HG02759 (cell line): ENCODE results near the gene IL17RD.
A peak's percentile ranks its signal among the peaks of the same experiment; 100 is the strongest.

ENCODE experiments used
- ATAC-seq: cut with Tn5 transposase; IDR thresholded peaks from one replicate; pipeline ENCODE4 v1.9.1; 2021; ENCODE audit warnings: mild to moderate bottlenecking, moderate library complexity; ENCODE audit not compliant: unreplicated experiment

The IL17RD gene

DNA sequence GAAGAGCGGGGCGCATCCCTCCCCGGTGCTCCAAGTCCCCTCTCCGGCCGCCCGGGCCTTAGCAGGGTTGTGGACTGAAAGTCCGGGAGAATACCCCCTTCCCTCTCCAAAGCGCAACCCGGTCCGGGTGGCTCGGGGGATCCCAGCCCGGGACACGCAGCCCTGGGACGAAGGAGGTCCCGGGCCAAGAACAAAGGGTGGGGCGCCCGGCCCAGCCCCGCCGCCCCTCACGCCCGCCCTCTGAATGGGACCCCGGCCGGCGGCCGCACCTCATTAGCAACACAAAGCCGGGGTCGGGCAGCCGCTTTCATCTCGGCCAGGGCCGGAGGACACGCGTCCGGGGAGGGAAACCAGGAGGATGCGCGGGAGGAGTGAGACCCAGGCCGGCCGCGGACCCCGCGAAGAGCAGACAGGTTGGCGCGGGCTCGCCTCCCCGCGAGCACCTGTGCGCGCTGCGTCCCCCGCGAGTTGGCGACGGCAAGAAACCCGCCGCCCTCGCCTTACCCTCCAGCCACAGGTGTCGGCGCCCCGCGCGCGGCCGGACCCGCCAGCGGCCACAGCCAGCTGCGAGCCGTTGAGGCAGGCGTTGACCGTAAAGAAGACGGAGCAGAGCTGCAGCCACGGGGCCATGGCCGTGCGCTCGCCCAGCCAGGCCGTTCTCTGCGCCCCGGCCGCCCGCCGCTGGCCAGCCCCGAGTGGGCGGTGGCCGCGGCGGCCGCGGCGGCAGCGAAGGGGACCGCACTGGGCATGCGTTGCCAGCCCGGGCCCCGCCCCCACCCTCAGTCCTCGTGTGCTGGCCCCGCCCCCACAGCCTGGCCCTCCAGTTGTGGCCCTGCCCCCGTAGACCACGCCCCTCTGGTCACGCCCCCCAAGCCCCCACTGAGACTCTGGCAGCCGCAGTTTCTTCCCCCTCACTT lies at the start of gene IL17RD:
Gene IL17RD (minus strand): TSS at position 697 of the 917 bp plus-strand sequence. CDS start 67 bp downstream, at position 630.
- ATAC-seq: no peak

DNA sequence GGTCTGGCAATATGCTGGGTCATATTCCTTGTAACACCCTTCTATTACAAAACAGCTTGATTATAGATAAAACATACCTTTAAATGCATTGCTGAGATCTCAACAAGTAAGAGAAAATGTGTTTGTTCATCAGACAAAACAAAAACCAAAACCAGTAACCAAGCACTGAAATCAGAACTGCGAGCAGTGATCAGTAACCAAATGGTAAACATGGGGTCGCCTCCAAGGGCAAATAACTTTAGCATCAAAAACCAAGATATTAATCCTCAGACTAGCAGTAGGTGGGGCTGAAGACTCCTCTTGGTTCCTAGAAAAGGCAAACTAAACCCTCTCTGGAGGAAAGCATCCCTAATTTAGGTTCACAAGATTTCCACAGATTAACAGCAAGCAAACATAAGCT lies 41.3 kb upstream of the IL17RD start:
- no peak for ATAC-seq

DNA sequence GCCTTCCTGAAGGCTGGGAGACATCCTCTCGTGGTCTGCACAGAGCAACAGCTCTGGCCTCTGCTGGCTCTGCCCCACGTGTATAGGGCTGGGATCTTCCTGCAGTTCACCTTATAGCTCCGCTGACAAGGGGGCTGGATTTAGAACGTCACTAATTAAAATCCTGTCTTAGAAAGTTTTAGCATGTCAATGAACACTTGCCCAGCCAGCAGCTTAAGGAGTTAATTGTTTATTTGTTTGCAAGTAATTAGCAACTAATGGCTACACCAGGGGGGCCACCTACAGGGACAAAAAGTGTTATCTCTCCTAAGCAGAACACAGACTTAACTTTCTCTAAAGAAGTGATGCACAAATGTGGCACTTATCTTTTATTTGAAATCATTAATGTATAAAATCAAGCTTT lies 34.7 kb upstream of the IL17RD start, which contains the start of gene HESX1:
Gene HESX1 (minus strand): TSS at position 84 of the 403 bp plus-strand sequence. CDS start 60 bp downstream, at position 24.
- ATAC-seq: no peak

DNA sequence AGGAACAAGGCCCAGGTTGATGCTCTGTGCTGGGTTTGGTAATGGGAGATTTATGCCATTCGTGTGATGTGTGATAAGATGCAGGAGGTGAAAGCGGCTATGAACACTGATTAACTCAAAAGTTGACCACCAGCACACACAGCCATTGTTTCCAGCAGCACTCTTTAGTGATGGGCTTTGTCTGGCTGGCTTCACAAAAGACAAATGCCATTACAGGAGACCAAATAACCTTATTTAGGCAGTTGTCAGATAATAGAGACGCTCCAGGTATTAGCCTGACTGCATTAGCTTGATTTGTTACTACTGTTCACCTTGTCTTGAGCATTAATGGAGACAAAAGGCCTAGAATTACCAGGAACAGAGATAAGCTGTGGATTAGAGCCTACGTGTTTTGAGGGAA lies 29.5 kb upstream of the IL17RD start:
- ATAC-seq: no peak

DNA sequence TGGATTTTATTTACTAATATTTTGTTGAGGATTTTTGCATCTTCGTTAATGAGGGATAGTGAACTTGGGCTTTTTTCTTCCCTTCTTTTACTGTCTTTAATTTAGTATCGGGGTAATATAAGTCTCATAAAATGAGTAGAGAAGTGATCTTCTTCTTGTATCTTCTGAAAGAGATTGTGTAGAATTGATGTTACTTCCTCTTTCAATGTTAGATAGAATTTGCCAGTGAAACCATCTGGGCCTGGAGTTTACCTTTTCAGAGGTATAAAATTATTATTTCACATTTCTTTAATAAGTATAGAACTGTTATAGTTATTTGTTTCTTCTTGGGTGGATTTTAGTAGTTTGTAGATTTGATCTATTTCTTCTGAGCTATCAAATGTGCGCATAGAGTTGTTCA lies 26.9 kb upstream of the IL17RD start:
- no peak for ATAC-seq

DNA sequence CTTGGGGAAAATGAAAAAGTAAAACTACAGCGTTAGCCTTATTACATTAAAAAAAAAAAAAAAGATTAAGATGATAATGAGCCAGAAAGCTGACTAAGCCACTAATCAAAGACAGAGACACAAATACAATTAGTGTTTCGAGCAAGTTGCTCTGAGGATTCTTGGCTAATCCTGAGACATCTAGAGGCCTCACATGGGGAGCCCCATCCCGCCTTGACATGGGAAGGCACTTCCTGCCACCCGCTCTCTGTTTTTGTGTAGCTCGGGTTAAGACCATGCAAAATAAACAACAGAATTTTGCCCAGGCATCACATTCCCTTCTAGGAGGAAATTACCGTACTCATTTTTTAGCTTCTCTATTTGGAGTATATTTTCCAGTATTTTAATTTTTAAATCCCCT lies 19.4 kb upstream of the IL17RD start:
- ATAC-seq: no peak

DNA sequence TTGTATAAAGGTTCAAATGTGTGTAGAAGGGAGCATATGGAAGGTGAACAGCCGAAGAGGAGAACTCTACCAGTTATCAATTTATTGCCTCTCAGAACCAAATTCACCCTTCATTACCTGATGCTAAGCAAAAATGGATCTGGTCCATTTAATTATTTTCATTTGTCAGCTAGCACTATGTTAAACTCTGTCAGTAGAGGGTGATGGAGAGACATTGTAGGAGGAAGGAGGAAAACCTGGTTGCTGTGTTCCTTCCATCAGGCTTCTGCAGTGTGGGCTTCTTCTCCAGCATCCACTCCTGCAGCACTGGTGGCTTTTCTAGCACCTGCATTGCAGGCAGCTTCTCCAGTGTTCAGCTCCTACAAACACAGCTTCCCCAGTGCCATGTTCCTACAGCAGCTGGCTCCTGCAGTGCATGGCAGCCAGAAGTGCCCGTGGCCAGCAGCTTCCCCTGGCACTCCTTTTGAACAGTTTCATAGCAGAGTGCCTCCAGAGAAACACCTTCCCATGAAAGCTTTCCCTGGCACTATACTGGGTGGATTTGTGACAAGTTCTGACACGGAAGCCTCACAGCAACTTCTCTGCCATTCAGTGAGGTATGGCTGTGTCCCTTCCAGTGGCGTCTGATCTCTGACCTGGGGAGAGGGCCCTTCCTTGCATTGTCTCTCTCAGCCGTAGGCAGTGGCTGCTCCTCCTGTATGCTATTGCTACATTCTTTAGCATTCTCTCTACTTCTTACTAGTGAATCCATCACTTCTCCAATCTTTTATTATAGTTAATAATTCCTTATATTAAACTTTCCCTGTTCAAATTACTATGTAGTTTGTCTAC lies 14.6 kb upstream of the IL17RD start:
- no peak for ATAC-seq

DNA sequence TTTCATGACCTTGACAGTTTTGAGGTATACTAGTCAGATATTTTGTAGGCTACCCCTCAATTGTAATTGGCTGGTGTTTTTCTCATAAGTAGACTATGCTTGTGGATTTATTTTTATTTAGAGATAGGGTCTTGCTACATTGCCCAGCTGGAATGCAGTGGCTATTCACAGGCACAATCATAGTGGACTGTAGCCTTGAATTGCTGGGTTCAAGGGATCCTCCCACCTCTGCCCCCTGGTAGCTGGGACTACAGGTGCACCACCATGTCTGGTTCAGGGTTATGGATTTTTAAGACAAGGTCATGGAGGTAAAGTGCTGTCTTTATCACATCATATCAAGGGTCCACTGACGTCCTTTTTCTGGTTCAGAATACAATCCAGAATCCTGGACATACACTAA lies 10.9 kb upstream of the IL17RD start:
- no peak for ATAC-seq

DNA sequence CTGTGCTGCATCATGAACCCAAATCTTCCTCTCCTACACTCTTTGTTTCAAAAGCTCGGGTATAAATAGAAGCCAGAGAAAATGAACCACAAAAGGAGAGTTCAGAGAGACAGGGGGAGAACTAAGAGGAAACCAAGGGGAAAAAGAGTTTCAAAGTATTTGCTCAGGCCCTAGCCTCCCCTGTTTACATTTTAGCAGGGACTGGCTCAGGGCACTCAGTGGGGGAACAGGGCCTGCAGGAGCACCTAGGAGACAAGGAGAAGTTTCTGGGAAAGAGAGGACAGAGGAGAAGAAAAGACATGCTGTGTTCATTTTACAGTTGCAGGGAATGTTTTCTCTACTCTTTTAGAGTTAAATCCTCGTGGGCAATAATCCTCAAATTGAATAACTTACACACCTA lies 8.5 kb upstream of the IL17RD start:
- no peak for ATAC-seq

DNA sequence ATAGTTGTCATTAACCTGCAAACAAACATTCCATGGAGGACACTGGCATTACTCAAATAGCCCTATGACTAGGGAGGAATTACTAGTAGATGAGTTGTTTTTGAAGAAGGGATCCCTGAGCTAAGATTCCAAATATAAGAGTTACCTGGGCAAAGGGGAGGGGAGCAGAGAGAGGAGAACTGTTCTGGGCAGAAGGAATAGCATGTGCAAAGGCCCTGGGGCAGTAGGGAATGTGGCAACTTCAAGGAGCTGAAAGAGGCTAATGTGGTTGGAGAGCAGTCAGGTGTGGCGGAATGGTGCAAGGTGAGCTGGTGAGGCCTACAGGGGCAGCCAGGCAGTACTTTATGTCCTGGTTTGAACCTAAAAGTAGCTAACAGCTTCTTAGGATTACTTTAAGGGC lies 5.8 kb upstream of the IL17RD start:
- no peak for ATAC-seq

DNA sequence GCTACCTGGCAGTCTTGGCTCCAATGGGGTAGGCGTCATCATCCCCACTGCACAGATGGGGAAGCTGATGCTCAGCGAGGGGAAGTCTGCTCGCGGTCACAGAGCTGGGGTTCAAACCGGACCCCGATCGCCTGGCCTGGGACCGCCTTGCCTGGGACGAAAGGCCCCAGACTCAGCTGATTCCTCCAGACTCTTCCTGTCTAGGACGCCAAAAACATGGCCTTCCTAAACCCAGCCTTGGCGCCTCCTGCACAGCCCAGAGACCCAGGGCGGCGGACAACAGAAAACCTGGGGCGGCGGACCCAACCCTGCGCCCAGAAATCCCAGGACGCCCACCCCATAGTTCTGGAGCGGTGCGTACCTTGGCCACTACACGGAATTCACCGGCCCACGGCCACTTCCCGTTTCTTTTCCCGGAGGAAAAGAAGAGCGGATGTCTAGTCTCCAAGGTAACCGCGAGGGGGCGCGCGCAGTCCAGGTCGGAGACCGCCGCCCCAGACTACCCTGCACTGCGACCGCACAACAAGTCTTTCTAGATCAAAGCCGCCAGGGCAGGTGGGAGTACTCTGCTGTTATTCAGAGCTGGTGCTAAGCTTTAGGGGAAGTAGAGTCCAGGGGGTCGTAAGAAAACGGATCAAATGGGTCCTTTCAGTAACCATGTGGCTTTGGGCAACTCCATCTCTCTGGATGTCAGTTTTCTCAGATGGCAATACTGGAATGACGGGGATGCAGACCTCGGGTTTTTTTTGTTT lies 4.9 kb upstream of the IL17RD start:
- ATAC-seq: peak; percentile 70

DNA sequence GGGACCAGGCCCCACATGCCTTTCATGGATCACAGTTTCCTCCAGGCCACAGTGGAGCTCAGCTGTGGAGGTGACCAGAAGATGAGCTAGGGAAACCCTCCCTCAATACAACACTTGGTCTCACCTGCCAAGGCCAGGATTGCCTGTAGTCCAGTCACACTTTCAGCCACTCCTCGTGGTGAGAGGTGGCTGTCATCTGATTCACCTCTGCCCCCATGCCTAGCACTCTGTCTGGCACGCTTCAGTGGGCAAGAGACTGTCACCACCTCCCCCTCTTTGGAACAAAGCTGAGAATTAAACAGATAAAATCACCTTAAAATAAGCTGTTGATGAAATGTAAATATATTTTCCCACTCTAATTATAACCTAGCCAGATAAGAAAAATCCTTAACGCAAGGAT lies 4.0 kb upstream of the IL17RD start:
- ATAC-seq: no peak

DNA sequence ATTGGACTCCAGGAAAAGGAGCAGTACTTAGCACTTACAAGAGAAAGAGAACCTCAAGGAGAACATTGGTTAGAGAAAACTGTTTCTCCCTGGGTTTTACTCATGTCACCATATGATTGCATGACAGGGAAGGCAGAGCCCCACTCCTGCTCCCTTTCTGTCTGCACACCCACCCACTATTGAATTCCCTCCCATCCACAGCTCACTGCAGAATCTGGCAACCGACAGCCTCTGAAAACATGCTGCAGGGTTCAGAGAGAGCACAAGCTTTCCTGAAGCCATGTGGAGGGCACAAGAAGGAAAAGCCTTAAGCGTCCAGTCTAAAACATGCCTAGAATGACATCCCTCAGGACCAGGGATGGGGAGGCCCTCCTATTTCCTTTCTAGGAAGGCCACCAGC lies 3.0 kb upstream of the IL17RD start:
- no peak for ATAC-seq

DNA sequence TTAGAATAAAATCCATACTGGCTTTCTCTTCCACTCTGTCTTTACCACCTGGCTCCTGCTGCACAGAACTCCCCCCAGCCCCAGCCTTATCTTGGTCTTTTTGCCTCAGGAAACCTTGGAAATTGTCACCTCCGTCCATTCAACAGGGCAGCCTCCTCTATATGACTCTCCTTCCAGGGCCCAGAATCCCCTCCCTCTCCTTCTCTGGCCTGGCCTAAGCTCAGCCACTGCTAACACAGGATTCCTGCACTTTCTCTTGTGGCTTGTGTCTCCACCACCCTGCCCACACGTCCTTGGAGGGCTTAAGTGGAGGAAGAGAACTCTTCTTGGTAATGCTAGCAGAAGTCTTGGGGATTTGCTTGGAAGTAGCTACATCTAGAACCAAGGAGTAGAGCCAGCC lies 1.5 kb upstream of the IL17RD start:
- no peak for ATAC-seq

DNA sequence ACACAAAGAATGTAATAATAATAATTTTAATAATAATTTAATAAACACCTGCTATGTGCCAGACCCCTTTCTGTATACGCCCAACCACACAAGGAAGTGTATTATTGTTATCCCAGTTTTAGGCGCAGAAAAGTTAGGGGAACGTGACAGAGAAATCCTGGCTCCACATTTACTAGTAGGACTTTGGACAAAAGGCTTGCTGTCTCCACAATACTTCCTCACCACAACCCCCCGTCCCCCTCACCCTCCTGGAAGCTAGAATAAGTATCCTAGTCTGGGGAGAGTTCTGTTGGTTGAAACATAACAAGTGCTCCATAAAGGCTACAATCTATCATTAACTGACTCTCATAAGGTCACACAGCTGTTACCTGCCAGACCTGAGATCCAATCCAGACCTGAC lies 488 bp upstream of the IL17RD start:
- no peak for ATAC-seq

DNA sequence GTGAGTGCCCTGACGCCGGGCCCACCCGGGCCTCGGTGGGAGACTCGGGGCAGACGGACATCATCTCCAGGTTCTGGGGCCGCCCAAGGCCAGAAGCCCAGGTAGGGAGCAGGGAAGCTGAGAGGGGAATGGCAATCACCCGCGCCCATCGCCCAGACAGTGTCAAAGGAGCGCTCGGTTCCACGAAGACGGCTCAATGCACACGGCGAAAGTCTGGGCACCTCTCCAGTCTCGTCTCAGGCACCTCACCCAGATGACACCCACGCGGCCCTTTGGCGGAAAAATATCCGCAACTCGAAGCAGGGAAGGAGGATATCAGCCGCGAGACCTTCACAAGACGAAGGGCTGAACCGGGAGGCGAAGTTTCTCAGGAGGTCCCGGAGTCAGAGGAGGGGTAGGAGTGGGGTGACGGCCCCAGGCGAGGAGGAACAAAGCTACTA lies 916 bp downstream of the IL17RD start:
- no peak for ATAC-seq

DNA sequence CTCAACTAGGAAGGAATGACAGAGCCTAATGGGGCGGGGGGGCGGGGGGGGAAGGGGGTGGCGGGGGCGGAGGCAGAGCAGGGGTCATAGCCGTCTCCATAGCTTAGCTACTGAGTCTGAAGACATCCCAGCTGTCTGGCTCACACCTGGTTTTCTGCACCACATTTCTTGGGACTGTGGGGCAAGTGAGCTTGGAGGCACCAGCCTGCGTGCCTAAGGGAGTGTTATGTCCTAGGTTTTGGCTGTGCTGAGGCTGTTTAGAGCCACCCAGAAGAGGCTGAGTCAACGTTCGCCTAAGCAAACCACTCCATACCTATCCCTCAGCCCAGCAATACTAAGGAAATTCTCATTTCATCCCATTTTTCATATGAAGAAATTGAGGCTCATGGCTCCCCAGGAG lies 1.4 kb downstream of the IL17RD start:
- no peak for ATAC-seq

DNA sequence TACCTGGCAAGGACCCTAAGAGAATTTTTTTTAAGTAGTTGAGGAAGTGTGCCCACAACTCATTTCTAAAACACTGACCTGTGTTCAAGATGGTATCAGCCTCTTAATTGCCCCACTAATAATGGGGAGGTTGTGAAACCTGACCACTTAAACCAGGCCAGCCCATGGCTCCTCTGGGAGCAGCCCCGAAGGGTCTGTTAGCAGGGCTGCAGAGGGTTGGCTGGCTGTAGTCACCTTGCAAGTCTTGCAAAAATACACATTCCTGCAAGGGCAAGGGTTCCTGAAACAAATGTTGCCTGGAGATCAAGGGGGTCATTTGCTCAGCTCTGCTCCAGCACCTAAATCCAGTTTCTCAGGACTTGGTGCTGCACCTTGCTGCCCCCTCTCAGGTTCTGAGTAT lies 3.2 kb downstream of the IL17RD start:
- ATAC-seq: no peak

DNA sequence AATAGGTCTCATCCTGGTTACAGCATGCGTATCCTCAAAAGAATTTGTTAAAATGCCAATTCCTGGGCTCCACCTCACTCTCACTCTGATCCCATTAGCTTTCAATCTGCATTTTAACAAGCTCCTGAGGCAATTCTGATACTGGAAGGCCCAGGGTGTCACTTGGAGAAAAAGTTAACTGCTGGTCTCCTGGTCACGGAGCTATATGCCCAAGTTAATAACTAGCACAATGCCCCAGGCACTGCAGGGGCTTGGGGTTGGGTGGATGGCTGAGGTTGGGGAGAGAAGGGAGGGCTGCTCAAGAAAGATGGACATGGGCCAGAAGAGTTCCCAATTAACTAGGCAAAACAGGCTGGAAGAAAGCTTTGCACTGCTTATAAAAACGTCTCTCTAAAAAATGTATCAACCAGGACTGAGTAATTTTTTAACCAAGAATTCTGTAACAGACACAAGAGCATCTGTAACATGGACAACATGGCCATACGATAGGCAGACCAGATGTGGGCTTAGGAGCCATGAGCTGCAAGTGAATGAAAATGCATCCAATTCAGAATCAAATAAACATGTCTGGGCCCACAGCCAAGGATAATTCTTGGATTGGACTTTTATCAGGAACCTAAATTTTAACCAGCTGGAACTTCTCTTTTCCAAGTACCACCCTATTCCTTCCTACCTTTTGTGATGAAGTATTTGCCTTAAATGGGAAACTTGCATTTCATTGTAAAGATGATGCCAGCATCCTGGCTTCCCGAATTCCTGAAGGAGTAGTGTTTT lies 4.2 kb downstream of the IL17RD start:
- no peak for ATAC-seq

DNA sequence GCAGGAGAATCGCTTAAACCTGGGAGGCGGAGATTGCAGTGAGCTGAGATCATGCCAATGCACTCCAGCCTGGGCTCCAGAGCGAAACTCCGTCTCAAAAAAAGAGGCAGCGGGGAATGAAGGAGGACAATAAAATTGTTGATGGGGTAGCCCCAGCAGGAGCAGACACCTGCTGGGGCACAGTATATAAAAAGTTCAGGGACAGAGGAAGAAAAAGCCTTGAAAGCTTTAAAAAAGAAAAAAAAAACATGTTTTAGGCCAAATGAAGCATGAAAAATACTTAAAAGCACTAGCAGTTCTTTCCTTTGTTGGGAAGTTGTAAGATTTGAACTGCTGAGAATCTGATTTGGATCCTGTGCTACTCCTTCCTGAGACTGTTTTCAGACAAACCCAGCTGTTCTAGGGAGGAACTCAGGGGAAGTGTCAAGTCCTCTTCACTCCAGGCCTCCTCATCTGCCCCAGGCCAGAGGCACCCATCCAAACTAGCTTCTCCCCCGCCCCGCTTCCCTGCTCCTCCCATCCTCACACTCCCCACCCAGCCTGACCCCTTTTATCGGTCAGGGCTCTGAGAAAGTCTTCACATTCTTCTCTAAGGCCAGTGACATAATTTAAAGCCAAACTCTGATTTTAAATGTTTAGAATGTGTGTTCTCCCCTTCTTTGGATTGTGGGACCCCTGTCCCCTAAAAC lies 4.9 kb downstream of the IL17RD start:
- ATAC-seq: no peak
